Keratinocyte (primary cell): ENCODE measurements around the gene STX18. TPM values are rescaled to one million over a fixed set of nuclear protein-coding genes. Genes with fewer than 3 reads are reported as not detected.

Experiments
- DNase-seq: peaks from one replicate; pipeline ENCODE4 v3.0.0-alpha.2; 2011; ENCODE audit warnings: low read depth, missing footprints, low spot score
- FAIRE-seq: peaks from 2 replicates; lab custom pipeline; 2011; peaks lifted over from hg19 to GRCh38; lab: Jason Lieb, UNC
- H2AFZ ChIP-seq: 2 replicates; pipeline ENCODE4 v1.6.0; 2012; ENCODE audit warnings: low read length, control low read depth, inconsistent platforms; ENCODE audit not compliant: control insufficient read depth
- H3K27ac ChIP-seq: 2 replicates; pipeline ENCODE4 v1.5.1; 2011; ENCODE audit warnings: low read length; ENCODE audit not compliant: control insufficient read depth, insufficient read depth
- H3K27me3 ChIP-seq: 3 replicates; pipeline ENCODE4 v1.6.0; 2011; ENCODE audit warnings: low read length; ENCODE audit not compliant: control insufficient read depth, insufficient read depth; ENCODE audit errors: extremely low read depth
- H3K36me3 ChIP-seq, 2 experiments: 2 replicates in 1 of 2; 3 replicates in 1 of 2; pipeline ENCODE4 v1.5.1; 2011; ENCODE audit warnings: low read length in 2 of 2, mild to moderate bottlenecking in 1 of 2; ENCODE audit not compliant: control insufficient read depth in 2 of 2, insufficient read depth in 2 of 2; ENCODE audit errors: extremely low read depth in 1 of 2
- H3K4me1 ChIP-seq: 3 replicates; pipeline ENCODE4 v1.5.1; 2011; ENCODE audit warnings: low read length; ENCODE audit not compliant: control insufficient read depth, insufficient read depth; ENCODE audit errors: extremely low read depth
- H3K4me2 ChIP-seq: 3 replicates; pipeline ENCODE4 v1.6.0; 2011; ENCODE audit warnings: low read depth, low read length; ENCODE audit not compliant: control insufficient read depth, insufficient read depth; ENCODE audit errors: extremely low read depth
- H3K4me3 ChIP-seq, 3 experiments: fragments of 200-600 bp in 1 of 3; sonication (generic) in 1 of 3; 2 replicates in 2 of 3; 3 replicates in 1 of 3; pipeline ENCODE4 v1.5.1; 2011 to 2016; ENCODE audit warnings: low read length in 3 of 3, mild to moderate bottlenecking in 3 of 3, control low read depth in 2 of 3, inconsistent platforms in 1 of 3, low read depth in 1 of 3, mixed read lengths in 1 of 3, mixed run types in 1 of 3, moderate library complexity in 1 of 3; ENCODE audit not compliant: control insufficient read depth in 2 of 3, insufficient read depth in 2 of 3; ENCODE audit errors: extremely low read depth in 1 of 3
- H3K79me2 ChIP-seq: 2 replicates; pipeline ENCODE4 v1.6.0; 2012; ENCODE audit warnings: low read length; ENCODE audit not compliant: control insufficient read depth, insufficient read depth
- H3K9ac ChIP-seq: 3 replicates; pipeline ENCODE4 v1.6.0; 2011; ENCODE audit warnings: low read length; ENCODE audit not compliant: control insufficient read depth, insufficient read depth; ENCODE audit errors: extremely low read depth
- H3K9me1 ChIP-seq: 3 replicates; pipeline ENCODE4 v1.6.0; 2011; ENCODE audit warnings: low read length; ENCODE audit not compliant: control insufficient read depth, insufficient read depth; ENCODE audit errors: extremely low read depth
- H3K9me3 ChIP-seq: 2 replicates; pipeline ENCODE4 v1.5.1; 2012; ENCODE audit warnings: low read depth, low read length; ENCODE audit not compliant: control insufficient read depth
- H4K20me1 ChIP-seq: 3 replicates; pipeline ENCODE4 v1.6.0; 2011; ENCODE audit warnings: low read length; ENCODE audit not compliant: control insufficient read depth, insufficient read depth; ENCODE audit errors: extremely low read depth
- CTCF ChIP-seq, 3 experiments: IDR thresholded peaks in 1 of 3; conservative IDR thresholded peaks in 1 of 3; optimal IDR thresholded peaks in 1 of 3; 2 replicates in 2 of 3; 3 replicates in 1 of 3; pipeline versions ENCODE3 to v1.5.1; 2011; ENCODE audit warnings: low read length in 3 of 3, mild to moderate bottlenecking in 3 of 3, moderate library complexity in 2 of 3, control low read depth in 1 of 3, inconsistent platforms in 1 of 3; ENCODE audit not compliant: insufficient read depth in 2 of 3; ENCODE audit errors: extremely low read depth in 1 of 3
- EZH2 ChIP-seq: IDR thresholded peaks from one replicate; pipeline ENCODE4 v1.6.1; 2012; ENCODE audit warnings: inconsistent platforms, mild to moderate bottlenecking, low read length, moderate library complexity
- dilution Hi-C: fragments of 300-500 bp; cut with MboI; formaldehyde crosslinking; loops from one replicate; pipeline ENCODE4 v1.7.0; 2020; ENCODE audit warnings: low sequenced_read_pairs; ENCODE audit not compliant: extremely low pct_ligation_motif_present
- polyA plus RNA-seq, 5 experiments: library from polyadenylated mRNA; depleted of rRNA in 3 of 5; stranded (reverse) in 3 of 5; stranded (forward) in 1 of 5; unstranded in 1 of 5; fragments of >200 nt; gene quantifications; 1 replicate in 1 of 5; 2 replicates in 3 of 5; 3 replicates in 1 of 5; pipeline versions ENCODE4 v1.2.1 to v1.2.3, GENCODE V29; 2011 to 2012; ENCODE audit warnings: missing spikeins in 2 of 5, low read depth in 1 of 5, low replicate concordance in 1 of 5

The STX18 gene
- polyA plus RNA-seq, 1 donor (not counting 4 experiments of a cell fraction or from before 2014, with no cell fraction given) = 21.6 TPM

GRCh38 chr4:4408132-4408523 is 133.7 kb downstream of the STX18 start:
- Histone ChIP-seq H3K4me1 (peaks cover 13% of the 10 kb centered on the region), H3K27me3 (no peaks in the 10 kb centered on the region), H3K9me3 (no peaks in the 10 kb centered on the region), H3K9me1 (no peaks in the 10 kb centered on the region), H3K4me2 (no peak overlapping the region), H2AFZ (no peak overlapping the region), H3K79me2 (no peaks in the 10 kb centered on the region), H3K4me3 (no peak overlapping the region), H4K20me1 (peaks cover 4% of the 10 kb centered on the region), H3K9ac (no peak overlapping the region), H3K36me3 (peaks cover 0 to 8% of the 10 kb centered on the region in 2 experiments), H3K27ac (no peak overlapping the region)
- no peak for TF ChIP-seq EZH2
- no peak for TF ChIP-seq CTCF (optimal IDR thresholded peaks at IDR 0.05 in 1 of 3, IDR thresholded peaks at IDR 0.05 in 1 of 3, conservative IDR thresholded peaks at IDR 0.05 in 1 of 3; ENCODE audit: extremely low read depth in 1 of 3, insufficient read depth in 2 of 3, low read length in 3 of 3)
- DNase-seq = no peak
- dilution Hi-C loops = no loop called here
- no peak for FAIRE-seq

GRCh38 chr4:4407299-4408131 is 134.3 kb downstream of the STX18 start:
- Histone ChIP-seq H4K20me1 (peaks cover 6% of the 10 kb centered on the region), H3K79me2 (no peaks in the 10 kb centered on the region), H3K9me1 (no peaks in the 10 kb centered on the region), H3K36me3 (peaks cover 0 to 8% of the 10 kb centered on the region in 2 experiments), H3K4me3 (no peak overlapping the region), H3K9ac (no peak overlapping the region), H3K27me3 (no peaks in the 10 kb centered on the region), H3K4me1 (peaks cover 18% of the 10 kb centered on the region), H2AFZ (no peak overlapping the region), H3K27ac (no peak overlapping the region), H3K4me2 (no peak overlapping the region), H3K9me3 (no peaks in the 10 kb centered on the region)
- FAIRE-seq (no peak), DNase-seq (no peak)
- TF ChIP-seq EZH2 = no peak
- TF ChIP-seq CTCF (optimal IDR thresholded peaks at IDR 0.05 in 1 of 3, IDR thresholded peaks at IDR 0.05 in 1 of 3, conservative IDR thresholded peaks at IDR 0.05 in 1 of 3; ENCODE audit: extremely low read depth in 1 of 3, insufficient read depth in 2 of 3, low read length in 3 of 3) = no peak
- dilution Hi-C loops = no loop called here
